ENCODE results near the gene TEX11. TPM values are rescaled to one million over a fixed set of nuclear protein-coding genes. Genes with fewer than 3 reads are reported as not detected.
"Not testable (repeated sequence)": the region's sequence is repeated elsewhere in the genome, so short reads cannot be mapped to it uniquely, and the experiment has no call there.

TEX11 gene
- total RNA-seq, 2 experiments from 2014 or later = not detected

DNA sequence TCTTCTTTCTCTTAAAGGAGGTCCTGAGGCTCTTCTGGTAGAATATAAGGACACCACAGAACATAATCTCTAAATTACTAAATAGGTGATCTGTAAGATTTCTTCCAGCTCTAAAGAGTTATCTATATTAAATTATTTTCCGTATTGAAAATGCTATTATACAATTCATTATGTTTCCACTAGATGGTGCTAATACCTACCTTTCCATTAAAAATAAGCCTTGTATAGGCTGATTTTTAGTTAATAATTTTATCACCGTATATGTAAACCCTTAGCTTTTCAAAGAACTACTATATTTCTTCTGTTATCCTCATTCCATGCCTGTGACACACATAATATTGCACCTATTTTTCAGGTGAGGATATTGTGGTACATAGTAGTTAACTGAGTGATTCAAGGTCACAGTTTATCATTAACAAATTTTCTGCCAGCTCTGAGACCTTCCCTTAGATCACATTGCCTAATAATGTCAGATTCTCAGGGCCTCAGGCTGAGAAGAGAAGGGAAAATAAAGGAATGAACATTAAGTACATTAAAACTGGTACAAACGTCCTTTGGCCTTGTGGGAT lies 138.8 kb downstream of the TEX11 start:
- CTCF ChIA-PET = no interaction called here
- POLR2A ChIA-PET = no interaction called here

DNA sequence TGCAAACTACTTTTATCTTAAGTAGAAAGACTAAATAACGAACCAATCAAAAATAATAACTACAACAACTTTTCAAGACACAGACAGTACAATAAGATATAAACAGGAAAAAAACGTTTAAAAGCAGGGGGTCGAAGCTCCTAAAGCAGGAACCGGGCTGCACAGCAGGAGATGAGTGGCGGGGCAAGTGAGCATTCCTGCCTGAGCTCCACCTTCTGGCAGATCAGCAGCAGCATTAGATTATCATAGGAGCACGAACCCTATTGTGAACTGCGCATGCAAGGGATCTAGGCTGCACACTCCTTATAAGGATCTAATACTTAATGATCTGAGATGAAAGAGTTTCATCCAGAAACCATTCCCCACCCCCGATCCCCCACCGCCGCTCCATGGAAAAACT lies 146.2 kb downstream of the TEX11 start:
- ChIA-PET CTCF (no interaction called here), POLR2A (no interaction called here)

- POLR2A ChIA-PET = no interaction called here
- CTCF ChIA-PET = no interaction called here
Observed at GRCh38 chrX:70755850-70756249, 152.7 kb downstream of the TEX11 start.

- CTCF ChIA-PET = no interaction called here
- POLR2A ChIA-PET = no interaction called here
Observed at GRCh38 chrX:70754169-70754848, 154.2 kb downstream of the TEX11 start.

GRCh38 chrX:70733774-70734173 lies 174.7 kb downstream of the TEX11 start:
- CTCF ChIA-PET, POLR2A ChIA-PET: not testable (repeated sequence)

GRCh38 chrX:70727961-70728360 lies 180.6 kb downstream of the TEX11 start:
- CTCF ChIA-PET = not testable (repeated sequence)

DNA sequence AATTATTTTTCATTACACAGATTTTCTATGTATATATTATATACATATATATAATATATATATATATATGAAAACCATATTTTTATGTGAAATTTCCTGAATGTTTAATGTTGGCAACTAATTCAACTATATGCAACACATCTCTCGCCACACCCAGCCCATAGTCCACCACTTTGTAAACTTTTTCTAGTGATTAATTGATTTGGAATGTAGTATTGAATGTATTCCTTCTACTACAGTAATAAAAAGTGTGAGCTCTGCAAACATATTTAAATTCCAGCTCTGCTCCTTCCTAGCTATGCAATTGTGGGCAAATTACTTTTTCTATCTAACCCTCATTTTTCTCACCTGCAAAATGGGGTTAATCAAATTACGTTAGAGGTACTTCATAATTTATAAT lies 187.8 kb downstream of the TEX11 start:
- ChIA-PET CTCF (no interaction called here), POLR2A (no interaction called here)

More at GRCh38 chrX:70727961-70728360, 180.6 kb downstream of the TEX11 start:
- POLR2A ChIA-PET = not testable (repeated sequence)

GRCh38 chrX:70711336-70711735 lies 197.2 kb downstream of the TEX11 start:
- POLR2A ChIA-PET, CTCF ChIA-PET: not testable (repeated sequence)

- ChIA-PET POLR2A (interaction anchor here (0.6 kb wide), 1 partner anchor 501 kb away, joined by 3 read pairs; no protein-coding TSS in a partner anchor), CTCF (no interaction called here)
Observed at GRCh38 chrX:70694339-70695122, 214.0 kb downstream of the TEX11 start.

- POLR2A ChIA-PET, CTCF ChIA-PET: not testable (repeated sequence)
Observed at GRCh38 chrX:70679455-70679854, 229.1 kb downstream of the TEX11 start.

DNA sequence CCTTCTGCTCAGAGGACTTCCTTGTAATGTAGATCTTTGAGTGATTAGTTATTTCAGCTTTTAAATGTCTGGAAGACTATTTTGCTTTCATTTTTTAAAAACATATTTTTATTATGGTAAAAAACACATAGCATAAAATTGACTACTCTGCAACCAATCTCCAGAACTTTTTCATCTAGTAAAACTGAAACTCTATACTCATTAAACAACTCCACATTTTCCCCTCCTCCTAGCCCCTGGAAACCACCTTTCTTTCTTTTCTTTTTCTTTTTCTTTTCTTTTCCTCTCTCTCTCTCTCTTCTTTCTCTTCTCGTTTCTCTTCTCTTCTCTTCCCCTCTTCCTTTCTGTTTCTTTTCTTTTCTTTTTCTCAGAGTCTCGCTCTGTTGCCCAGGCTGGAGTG lies 233.2 kb downstream of the TEX11 start:
- POLR2A ChIA-PET = no interaction called here
- CTCF ChIA-PET = no interaction called here

DNA sequence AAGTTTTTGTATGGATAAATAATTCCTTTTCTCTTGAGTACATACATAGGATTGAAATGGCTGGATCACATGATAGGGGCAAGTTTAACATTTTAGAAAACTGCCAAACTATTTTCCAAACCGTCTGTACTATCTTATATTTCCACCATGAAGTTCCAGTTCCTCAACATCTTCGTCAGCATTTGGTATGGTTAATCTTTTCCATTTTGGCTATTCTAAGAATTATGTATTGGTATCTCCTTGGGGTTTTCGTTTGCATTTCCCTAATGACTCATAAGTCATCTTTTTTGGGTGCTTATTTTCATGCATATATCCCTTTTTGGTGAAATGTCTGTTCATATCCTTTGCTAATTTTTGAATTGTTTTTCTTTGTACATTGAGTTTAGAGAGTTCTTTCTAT lies 236.2 kb downstream of the TEX11 start:
- POLR2A ChIA-PET = no interaction called here
- CTCF ChIA-PET = no interaction called here

GRCh38 chrX:70669120-70669519 lies 239.4 kb downstream of the TEX11 start:
- CTCF ChIA-PET = no interaction called here
- POLR2A ChIA-PET = no interaction called here

DNA sequence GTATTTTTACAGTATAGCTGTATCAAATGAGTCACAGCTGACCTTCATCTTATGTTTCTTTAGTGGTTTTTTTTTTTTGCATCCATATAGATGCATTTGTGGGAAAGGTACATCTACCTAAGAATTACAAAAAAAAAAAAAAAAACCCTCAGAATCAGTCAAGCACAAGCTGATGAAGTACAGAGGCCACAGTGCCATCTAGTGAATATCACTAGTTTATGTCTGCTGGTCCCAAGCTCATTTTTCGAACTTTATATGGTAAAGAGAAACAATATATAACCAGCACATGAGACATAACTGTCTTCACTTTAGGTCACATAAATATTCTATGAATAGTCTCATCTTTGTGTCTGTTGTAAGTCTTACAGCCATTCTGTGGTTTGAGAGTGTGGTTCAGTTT lies 243.8 kb downstream of the TEX11 start:
- CTCF ChIA-PET = interaction anchor here (0.7 to 1.2 kb wide), 5 partner anchors 8 to 213 kb away, joined by 3 to 7 read pairs (median 4); no protein-coding TSS in a partner anchor

DNA sequence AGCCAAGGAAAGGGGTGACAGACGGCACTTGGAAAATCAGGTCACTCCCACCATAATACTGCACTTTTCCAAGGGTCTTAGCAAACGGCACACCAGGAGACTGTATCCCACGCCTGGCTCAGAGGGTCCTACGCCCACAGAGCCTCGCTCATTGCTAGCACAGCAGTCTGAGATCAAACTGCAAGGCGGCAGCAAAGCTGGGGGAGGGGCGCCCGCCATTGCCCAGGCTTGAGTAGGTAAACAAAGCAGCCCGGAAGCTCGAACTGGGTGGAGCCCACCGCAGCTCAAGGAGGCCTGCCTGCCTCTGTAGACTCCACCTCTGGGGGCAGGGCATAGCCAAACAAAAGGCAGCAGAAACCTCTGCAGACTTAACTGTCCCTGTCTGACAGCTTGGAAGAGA lies 247.4 kb downstream of the TEX11 start:
- POLR2A ChIA-PET = interaction anchor here (0.6 kb wide), 1 partner anchor 209 kb away, joined by 3 read pairs; no protein-coding TSS in a partner anchor
- CTCF ChIA-PET = not testable (repeated sequence)

More for the DNA sequence above, 243.8 kb downstream of the TEX11 start:
- POLR2A ChIA-PET = interaction anchor here (0.6 kb wide), 2 partner anchors 13 to 216 kb away, joined by 3 to 10 read pairs; no protein-coding TSS in a partner anchor

- POLR2A ChIA-PET = not testable (repeated sequence)
- CTCF ChIA-PET = interaction anchor here (1.3 to 1.7 kb wide), 2 partner anchors 7 to 206 kb away, joined by 4 to 7 read pairs; no protein-coding TSS in a partner anchor
Observed at GRCh38 chrX:70657546-70657945, 251.0 kb downstream of the TEX11 start.

- CTCF ChIA-PET = interaction anchor here (1.3 to 1.7 kb wide), 2 partner anchors 9 to 204 kb away, joined by 4 to 7 read pairs; no protein-coding TSS in a partner anchor
- POLR2A ChIA-PET = no interaction called here
Observed at GRCh38 chrX:70656304-70656703, 252.2 kb downstream of the TEX11 start.

DNA sequence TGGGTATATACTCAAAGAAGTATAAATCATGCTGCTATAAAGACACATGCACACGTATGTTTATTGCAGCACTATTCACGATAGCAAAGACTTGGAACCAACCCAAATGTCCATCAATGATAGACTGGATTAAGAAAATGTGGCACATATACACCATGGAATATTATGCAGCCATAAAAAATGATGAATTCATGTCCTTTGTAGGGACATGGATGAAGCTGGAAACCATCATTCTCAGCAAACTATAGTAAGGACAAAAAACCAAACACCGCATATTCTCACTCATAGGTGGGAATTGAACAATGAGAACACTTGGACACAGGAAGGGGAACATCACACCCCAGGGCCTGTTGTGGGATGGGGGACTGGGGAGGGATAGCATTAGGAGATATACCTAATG lies 260.6 kb downstream of the TEX11 start:
- POLR2A ChIA-PET, CTCF ChIA-PET: not testable (repeated sequence)

GRCh38 chrX:70636218-70636617 lies 272.3 kb downstream of the TEX11 start:
- POLR2A ChIA-PET = no interaction called here
- CTCF ChIA-PET = no interaction called here

- ChIA-PET POLR2A (no interaction called here), CTCF (no interaction called here)
Observed at GRCh38 chrX:70635669-70636068, 272.8 kb downstream of the TEX11 start.

DNA sequence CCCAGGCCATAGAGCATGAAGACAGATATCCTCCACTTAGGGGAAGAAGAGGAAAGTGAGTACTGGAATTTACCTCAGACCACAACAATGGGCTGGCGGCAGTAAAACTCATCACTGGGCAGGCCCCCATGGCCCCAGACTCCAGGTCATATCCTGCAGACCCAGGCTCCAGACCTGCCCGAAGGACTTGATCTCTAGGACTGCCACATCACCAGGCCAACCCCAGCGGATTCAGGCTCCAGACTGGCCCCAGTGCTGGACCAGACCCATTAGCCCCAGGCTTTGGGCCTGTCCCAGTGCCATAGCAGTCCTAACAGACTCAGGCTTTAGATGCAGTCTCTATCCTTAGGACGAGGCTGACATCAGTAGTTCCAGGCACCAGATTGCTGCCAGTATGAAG lies 273.3 kb downstream of the TEX11 start:
- CTCF ChIA-PET = no interaction called here

More for the DNA sequence above, 273.3 kb downstream of the TEX11 start:
- POLR2A ChIA-PET = no interaction called here
